NB4 (cell line): Measurements from ENCODE around the gene FAR2.

Source experiments
- TF ChIP-seq, protein P1 (sequence below): IDR thresholded peaks from one replicate; pipeline ENCODE4 v1.5.1; 2012; ENCODE audit warnings: low read depth, low read length
- TF ChIP-seq, protein P2 (sequence below): IDR thresholded peaks from 2 replicates; pipeline ENCODE4 v1.6.1; 2011; ENCODE audit warnings: low read depth, low read length

DNA sequence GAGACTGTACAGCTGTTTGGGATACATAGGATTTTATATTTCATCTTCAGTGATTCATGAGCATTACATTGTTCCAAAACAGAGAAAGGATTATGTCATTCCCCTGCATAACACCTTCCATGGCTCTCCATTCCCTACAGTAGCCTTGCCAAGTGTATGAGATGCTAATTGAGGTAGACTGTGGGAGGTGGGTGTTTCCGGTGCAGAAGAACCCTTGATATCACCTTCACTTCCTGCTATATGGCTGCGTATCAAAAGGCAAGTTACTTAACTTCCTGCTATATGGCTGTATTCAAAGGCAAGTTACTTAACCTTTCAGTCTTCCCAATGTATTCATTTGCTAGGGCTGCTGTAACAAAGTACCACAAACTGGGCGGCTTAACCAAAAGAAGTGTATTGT, 11.2 kb downstream of the FAR2 start:
- TF ChIP-seq, protein P1, sequence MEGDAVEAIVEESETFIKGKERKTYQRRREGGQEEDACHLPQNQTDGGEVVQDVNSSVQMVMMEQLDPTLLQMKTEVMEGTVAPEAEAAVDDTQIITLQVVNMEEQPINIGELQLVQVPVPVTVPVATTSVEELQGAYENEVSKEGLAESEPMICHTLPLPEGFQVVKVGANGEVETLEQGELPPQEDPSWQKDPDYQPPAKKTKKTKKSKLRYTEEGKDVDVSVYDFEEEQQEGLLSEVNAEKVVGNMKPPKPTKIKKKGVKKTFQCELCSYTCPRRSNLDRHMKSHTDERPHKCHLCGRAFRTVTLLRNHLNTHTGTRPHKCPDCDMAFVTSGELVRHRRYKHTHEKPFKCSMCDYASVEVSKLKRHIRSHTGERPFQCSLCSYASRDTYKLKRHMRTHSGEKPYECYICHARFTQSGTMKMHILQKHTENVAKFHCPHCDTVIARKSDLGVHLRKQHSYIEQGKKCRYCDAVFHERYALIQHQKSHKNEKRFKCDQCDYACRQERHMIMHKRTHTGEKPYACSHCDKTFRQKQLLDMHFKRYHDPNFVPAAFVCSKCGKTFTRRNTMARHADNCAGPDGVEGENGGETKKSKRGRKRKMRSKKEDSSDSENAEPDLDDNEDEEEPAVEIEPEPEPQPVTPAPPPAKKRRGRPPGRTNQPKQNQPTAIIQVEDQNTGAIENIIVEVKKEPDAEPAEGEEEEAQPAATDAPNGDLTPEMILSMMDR = no peak
- TF ChIP-seq, protein P2, sequence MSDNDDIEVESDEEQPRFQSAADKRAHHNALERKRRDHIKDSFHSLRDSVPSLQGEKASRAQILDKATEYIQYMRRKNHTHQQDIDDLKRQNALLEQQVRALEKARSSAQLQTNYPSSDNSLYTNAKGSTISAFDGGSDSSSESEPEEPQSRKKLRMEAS = no peak
